Measurements from ENCODE around the gene JMJD4. TPM values are rescaled to one million over a fixed set of nuclear protein-coding genes. Genes with fewer than 3 reads are reported as not detected.

The JMJD4 gene
- total RNA-seq, 1 donor from 2014 or later, result 13.4 TPM

DNA sequence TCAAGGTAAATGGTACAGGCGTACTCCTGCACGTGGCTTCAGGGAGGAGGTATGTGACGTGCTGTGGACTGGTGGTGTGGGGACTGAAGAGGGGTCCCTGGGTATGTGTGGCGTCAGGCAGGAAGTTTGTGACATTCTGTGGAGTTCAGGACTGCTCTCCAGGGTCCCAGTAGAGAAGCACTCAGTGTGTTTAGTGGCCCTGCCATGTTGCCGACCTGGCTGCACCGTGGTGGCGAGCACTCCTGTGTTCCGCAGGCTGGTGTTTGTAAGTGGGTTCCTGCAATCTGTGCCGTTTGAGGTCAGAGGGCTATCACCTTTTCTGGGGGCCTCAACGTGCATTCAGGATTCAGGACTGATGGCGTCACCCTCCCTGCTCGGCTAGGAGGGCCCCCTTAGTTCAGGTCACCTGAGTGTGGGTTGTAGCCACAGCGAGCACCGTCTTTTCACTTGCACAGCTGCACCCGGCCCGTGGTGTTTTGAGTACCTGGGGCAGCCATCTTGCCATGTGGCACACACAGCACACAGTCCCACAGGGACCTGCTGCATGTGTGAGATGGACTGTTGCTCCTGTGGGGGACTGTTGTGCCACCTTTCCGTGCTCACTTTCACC lies 26.6 kb upstream of the JMJD4 start:
- no peak for DNase-seq (ENCODE audit: low spot score)
- Mint-ChIP-seq H3K36me3 (ENCODE audit: low read depth, unreplicated experiment) (peaks cover 20% of the 10 kb centered on the region), H3K27me3 (ENCODE audit: unreplicated experiment) (peaks cover 2% of the 10 kb centered on the region), H3K9me3 (ENCODE audit: unreplicated experiment) (no peaks in the 10 kb centered on the region), H3K27ac (ENCODE audit: unreplicated experiment) (no peak overlapping the region), H3K4me1 (ENCODE audit: unreplicated experiment) (no peaks in the 10 kb centered on the region), H3K4me3 (ENCODE audit: unreplicated experiment) (no peak overlapping the region)
- TF ChIP-seq, protein P1, sequence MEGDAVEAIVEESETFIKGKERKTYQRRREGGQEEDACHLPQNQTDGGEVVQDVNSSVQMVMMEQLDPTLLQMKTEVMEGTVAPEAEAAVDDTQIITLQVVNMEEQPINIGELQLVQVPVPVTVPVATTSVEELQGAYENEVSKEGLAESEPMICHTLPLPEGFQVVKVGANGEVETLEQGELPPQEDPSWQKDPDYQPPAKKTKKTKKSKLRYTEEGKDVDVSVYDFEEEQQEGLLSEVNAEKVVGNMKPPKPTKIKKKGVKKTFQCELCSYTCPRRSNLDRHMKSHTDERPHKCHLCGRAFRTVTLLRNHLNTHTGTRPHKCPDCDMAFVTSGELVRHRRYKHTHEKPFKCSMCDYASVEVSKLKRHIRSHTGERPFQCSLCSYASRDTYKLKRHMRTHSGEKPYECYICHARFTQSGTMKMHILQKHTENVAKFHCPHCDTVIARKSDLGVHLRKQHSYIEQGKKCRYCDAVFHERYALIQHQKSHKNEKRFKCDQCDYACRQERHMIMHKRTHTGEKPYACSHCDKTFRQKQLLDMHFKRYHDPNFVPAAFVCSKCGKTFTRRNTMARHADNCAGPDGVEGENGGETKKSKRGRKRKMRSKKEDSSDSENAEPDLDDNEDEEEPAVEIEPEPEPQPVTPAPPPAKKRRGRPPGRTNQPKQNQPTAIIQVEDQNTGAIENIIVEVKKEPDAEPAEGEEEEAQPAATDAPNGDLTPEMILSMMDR (IDR thresholded peaks at IDR 0.05; ENCODE audit: unreplicated experiment), result no peak

DNA sequence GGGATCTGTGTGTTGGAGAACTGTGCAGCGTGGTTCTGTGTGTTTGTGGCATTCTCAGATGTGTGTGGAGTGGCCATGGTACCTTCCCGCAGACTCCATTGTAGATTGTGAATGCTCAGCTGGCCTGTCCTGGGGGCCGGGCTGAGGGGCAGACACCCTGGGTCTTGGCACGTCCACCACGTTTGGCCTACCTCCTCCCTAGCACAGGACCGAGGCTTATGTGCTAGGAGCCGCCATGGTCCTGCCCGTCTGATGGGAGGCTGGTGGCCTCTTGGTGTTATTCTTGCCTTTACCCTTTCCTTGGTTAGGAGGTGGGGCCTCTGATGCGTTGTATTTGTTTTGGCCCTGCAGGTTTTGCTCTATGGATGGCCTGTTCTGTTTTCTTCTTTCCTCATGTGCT lies 25.3 kb upstream of the JMJD4 start:
- no peak overlapping the region for H3K27ac Mint-ChIP-seq (ENCODE audit: unreplicated experiment)
- no peak overlapping the region for H3K4me3 Mint-ChIP-seq (ENCODE audit: unreplicated experiment)
- no peaks in the 10 kb centered on the region for H3K9me3 Mint-ChIP-seq (ENCODE audit: unreplicated experiment)
- no peaks in the 10 kb centered on the region for H3K4me1 Mint-ChIP-seq (ENCODE audit: unreplicated experiment)
- H3K36me3 Mint-ChIP-seq (ENCODE audit: low read depth, unreplicated experiment), result peaks cover 20% of the 10 kb centered on the region
- TF ChIP-seq, protein P1 (IDR thresholded peaks at IDR 0.05; ENCODE audit: unreplicated experiment), result no peak
- H3K27me3 Mint-ChIP-seq (ENCODE audit: unreplicated experiment), result peaks cover 2% of the 10 kb centered on the region
- DNase-seq (ENCODE audit: low spot score), result no peak

DNA sequence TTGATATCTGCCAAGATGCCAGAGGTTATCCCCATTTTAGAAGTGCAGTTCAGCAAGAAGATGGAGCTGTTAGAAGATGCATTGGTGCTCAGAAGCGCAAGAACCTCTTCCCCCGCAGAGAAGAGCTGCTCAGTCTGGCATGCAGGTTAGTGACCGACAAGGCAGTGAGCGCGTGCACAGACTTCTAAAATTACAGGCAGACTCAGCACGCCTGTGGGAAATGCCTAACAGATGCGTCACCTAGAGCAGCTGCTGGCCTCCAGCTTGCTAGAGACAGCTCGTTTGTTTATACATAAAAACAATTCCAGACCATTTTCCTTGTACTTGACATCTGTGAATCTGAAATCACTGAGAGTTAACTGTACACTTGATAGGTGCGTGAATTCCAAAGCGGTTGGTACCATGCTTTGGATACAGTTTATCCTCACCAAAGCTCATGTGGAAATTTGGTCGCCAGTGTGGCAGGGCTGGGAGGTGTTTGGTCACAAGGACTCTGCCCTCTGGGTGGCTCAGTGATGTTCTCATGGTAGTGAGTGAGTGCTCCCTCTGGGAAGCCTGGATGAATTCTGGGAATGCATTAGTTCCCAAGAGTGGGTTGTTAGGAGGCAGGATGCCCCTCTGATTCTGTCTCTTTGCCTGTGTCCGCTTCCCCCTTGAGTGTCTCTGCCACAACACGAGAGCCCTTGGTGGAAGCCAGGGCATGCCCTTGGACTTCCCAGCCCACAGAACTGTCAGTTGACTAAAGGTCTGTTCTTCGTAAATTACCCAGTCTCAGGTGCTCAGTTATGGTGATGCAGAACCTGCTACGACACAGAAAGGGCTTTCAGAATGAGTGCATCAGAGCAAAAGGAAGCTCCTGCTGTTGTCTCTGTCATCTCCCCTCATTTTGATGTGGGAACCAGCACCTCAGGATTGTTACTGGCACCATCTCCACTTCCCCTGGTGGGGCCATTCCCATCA lies 24.5 kb upstream of the JMJD4 start:
- Mint-ChIP-seq H3K27ac (ENCODE audit: unreplicated experiment) (no peak overlapping the region), H3K27me3 (ENCODE audit: unreplicated experiment) (peaks cover 2% of the 10 kb centered on the region), H3K36me3 (ENCODE audit: low read depth, unreplicated experiment) (peaks cover 20% of the 10 kb centered on the region), H3K4me1 (ENCODE audit: unreplicated experiment) (no peaks in the 10 kb centered on the region), H3K4me3 (ENCODE audit: unreplicated experiment) (no peak overlapping the region), H3K9me3 (ENCODE audit: unreplicated experiment) (no peaks in the 10 kb centered on the region)
- DNase-seq (ENCODE audit: low spot score), result no peak
- TF ChIP-seq, protein P1 (IDR thresholded peaks at IDR 0.05; ENCODE audit: unreplicated experiment), result no peak

DNA sequence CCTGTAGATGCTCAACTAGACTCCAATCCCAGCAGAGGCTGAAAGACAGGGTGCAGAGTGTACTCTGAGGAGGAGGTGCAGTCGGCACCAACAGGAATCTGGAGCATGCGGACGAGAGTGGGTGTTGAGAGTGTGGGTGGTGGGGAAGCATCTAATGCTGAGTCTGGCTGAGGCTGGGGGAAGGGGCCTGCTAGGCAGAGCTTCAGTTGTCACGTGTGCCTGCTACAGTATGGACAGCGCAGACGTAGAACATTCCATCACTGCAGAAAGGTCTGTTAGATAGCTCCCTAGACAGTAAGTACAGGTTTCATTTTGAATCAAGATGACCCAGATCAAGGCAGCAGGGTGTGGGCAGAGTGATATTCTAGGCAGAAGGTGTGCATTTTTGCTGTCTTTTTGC lies 23.3 kb upstream of the JMJD4 start:
- DNase-seq (ENCODE audit: low spot score), result no peak
- Mint-ChIP-seq H3K4me3 (ENCODE audit: unreplicated experiment) (no peak overlapping the region), H3K4me1 (ENCODE audit: unreplicated experiment) (no peaks in the 10 kb centered on the region), H3K27ac (ENCODE audit: unreplicated experiment) (no peak overlapping the region), H3K36me3 (ENCODE audit: low read depth, unreplicated experiment) (peaks cover 20% of the 10 kb centered on the region), H3K9me3 (ENCODE audit: unreplicated experiment) (no peaks in the 10 kb centered on the region), H3K27me3 (ENCODE audit: unreplicated experiment) (no peaks in the 10 kb centered on the region)
- TF ChIP-seq, protein P1 (IDR thresholded peaks at IDR 0.05; ENCODE audit: unreplicated experiment), result no peak

DNA sequence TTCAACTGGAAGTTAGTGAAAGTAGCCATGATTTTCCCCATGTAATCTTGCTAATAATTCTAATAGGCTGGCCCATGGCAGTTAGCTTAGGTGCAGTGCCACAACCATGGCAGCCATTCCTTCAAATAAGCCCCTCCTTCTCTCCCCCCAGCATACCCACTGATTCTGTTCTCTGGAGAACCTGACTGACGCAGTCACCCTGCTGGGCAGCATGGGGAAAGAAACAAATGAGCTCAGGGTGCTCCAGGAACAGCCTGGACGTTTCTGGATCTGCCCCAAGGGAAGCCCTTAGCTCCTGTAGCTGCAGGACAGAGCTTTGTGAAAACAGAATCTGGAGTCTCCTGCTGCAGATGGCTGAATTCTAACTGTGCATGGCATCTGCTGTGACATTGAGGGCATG lies 22.7 kb upstream of the JMJD4 start:
- Mint-ChIP-seq H3K36me3 (ENCODE audit: low read depth, unreplicated experiment) (peaks cover 20% of the 10 kb centered on the region), H3K27me3 (ENCODE audit: unreplicated experiment) (no peaks in the 10 kb centered on the region), H3K4me1 (ENCODE audit: unreplicated experiment) (no peaks in the 10 kb centered on the region), H3K9me3 (ENCODE audit: unreplicated experiment) (no peaks in the 10 kb centered on the region), H3K4me3 (ENCODE audit: unreplicated experiment) (no peak overlapping the region), H3K27ac (ENCODE audit: unreplicated experiment) (no peak overlapping the region)
- DNase-seq (ENCODE audit: low spot score), result no peak
- TF ChIP-seq, protein P1 (IDR thresholded peaks at IDR 0.05; ENCODE audit: unreplicated experiment), result no peak

All from endothelial cell (in vitro differentiated cells).